KG1 (cell line): Measurements from ENCODE around the gene SAMSN1.
"Not testable (repeated sequence)": the region's sequence is repeated elsewhere in the genome, so short reads cannot be mapped to it uniquely, and the experiment has no call there.

Experiments used
- DNase-seq: peaks from one replicate; lab custom pipeline; 2025; lab: John Stamatoyannopoulos, UW

SAMSN1 gene

GRCh38 chr21:14566894-14567293 is 20.8 kb upstream of the SAMSN1 start:
- DNase-seq: no peak

GRCh38 chr21:14562959-14563358 is 16.8 kb upstream of the SAMSN1 start:
- DNase-seq: no peak

- DNase-seq: no peak
Measured at GRCh38 chr21:14560555-14560954, 14.4 kb upstream of the SAMSN1 start.

- DNase-seq: no peak
Measured at GRCh38 chr21:14560139-14560538, 14.0 kb upstream of the SAMSN1 start.

GRCh38 chr21:14559102-14559501 is 13.0 kb upstream of the SAMSN1 start:
- DNase-seq: no peak

GRCh38 chr21:14557413-14557812 is 11.3 kb upstream of the SAMSN1 start:
- DNase-seq: no peak

- DNase-seq: no peak
Measured at GRCh38 chr21:14554948-14555347, 8.8 kb upstream of the SAMSN1 start.

GRCh38 chr21:14553422-14553821 is 7.3 kb upstream of the SAMSN1 start:
- DNase-seq: no peak

- no peak for DNase-seq
Measured at GRCh38 chr21:14551741-14552140, 5.6 kb upstream of the SAMSN1 start.

- no peak for DNase-seq
Measured at GRCh38 chr21:14550135-14550534, 4.0 kb upstream of the SAMSN1 start.

GRCh38 chr21:14548779-14549178 is 2.7 kb upstream of the SAMSN1 start:
- DNase-seq: no peak

- no peak for DNase-seq
Measured at GRCh38 chr21:14547834-14548513, 1.9 kb upstream of the SAMSN1 start.

- DNase-seq: not testable (repeated sequence)
Measured at GRCh38 chr21:14546719-14547118, 604 bp upstream of the SAMSN1 start.

- DNase-seq: no peak
Measured at GRCh38 chr21:14543983-14544382, 2.1 kb downstream of the SAMSN1 start.

GRCh38 chr21:14542638-14543037 is 3.5 kb downstream of the SAMSN1 start:
- no peak for DNase-seq

- DNase-seq: peak; percentile 33
Measured at GRCh38 chr21:14541841-14542490, 4.1 kb downstream of the SAMSN1 start.

GRCh38 chr21:14538483-14538882 is 7.6 kb downstream of the SAMSN1 start:
- DNase-seq: no peak

GRCh38 chr21:14536929-14537328 is 9.2 kb downstream of the SAMSN1 start:
- no peak for DNase-seq

- no peak for DNase-seq
Measured at GRCh38 chr21:14535702-14536101, 10.4 kb downstream of the SAMSN1 start.

GRCh38 chr21:14533499-14534428 is 12.4 kb downstream of the SAMSN1 start:
- no peak for DNase-seq

GRCh38 chr21:14531757-14532316 is 14.3 kb downstream of the SAMSN1 start:
- no peak for DNase-seq

- no peak for DNase-seq
Measured at GRCh38 chr21:14530592-14530991, 15.5 kb downstream of the SAMSN1 start.
